Measurements from ENCODE around the gene GTF2E1.

DNA sequence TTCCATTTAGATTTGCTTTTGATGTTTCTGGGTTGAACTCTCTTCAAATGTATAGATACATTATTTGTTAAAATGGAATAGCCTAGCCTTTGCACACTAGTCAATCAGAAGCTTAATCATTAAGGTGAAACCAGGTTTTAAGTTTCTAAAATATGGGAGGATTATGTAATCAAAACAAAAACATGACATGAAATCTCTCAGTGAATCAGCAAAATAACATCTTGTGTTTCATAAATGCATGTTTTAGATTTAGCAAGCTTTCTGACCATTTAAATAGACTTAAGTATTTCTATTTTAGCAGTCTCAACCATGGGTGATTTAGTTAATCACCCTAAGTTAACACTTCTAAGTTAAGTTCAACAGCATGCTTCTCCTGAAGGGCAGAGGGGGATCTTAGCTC is 11.3 kb downstream of the GTF2E1 start:
- TF ChIP-seq CTCF (conservative IDR thresholded peaks at IDR 0.05 in 1 of 2, IDR thresholded peaks at IDR 0.05 in 1 of 2; ENCODE audit: low read depth in 1 of 2, low read length in 2 of 2) = no peak
- no peak for TF ChIP-seq EZH2 (IDR thresholded peaks at IDR 0.05; ENCODE audit: low read length, missing control alignments)

Data from fibroblast of lung (primary cell).